HG03460 (cell line): Measurements from ENCODE around the gene TUBB2B.
"Not testable (repeated sequence)": the region's sequence is repeated elsewhere in the genome, so short reads cannot be mapped to it uniquely, and the experiment has no call there.

Experiments used
- ATAC-seq: cut with Tn5 transposase; IDR thresholded peaks from one replicate; pipeline ENCODE4 v1.9.1; 2021; ENCODE audit not compliant: unreplicated experiment

Gene TUBB2B

GRCh38 chr6:3258720-3259490, 31.5 kb upstream of the TUBB2B start, which contains the start of gene PSMG4:
TSS of gene PSMG4 (plus strand) at chr6:3258947. CDS start at chr6:3259023, 76 bp downstream.
- peak; percentile 73 for ATAC-seq

GRCh38 chr6:3258201-3258600, 30.7 kb upstream of the TUBB2B start:
- ATAC-seq, result no peak

GRCh38 chr6:3253597-3253961, 26.1 kb upstream of the TUBB2B start:
- ATAC-seq, result no peak

- ATAC-seq, result no peak
These were observed 25.6 kb upstream of the TUBB2B start for GRCh38 chr6:3252861-3253596.

- ATAC-seq, result no peak
These were observed 24.9 kb upstream of the TUBB2B start for GRCh38 chr6:3252369-3252768.

- peak; percentile 85 for ATAC-seq
These were observed 24.2 kb upstream of the TUBB2B start for GRCh38 chr6:3251462-3252314.

- no peak for ATAC-seq
These were observed 22.8 kb upstream of the TUBB2B start for GRCh38 chr6:3250231-3250675.

- no peak for ATAC-seq
These were observed 22.4 kb upstream of the TUBB2B start for GRCh38 chr6:3249821-3250220.

- ATAC-seq, result no peak
These were observed 20.0 kb upstream of the TUBB2B start for GRCh38 chr6:3247255-3248146.

GRCh38 chr6:3245216-3245615, 17.8 kb upstream of the TUBB2B start:
- ATAC-seq, result no peak

GRCh38 chr6:3244832-3245161, 17.3 kb upstream of the TUBB2B start:
- ATAC-seq, result not testable (repeated sequence)

- ATAC-seq, result no peak
These were observed 16.8 kb upstream of the TUBB2B start for GRCh38 chr6:3244003-3244831.

GRCh38 chr6:3242768-3243167, 15.3 kb upstream of the TUBB2B start:
- no peak for ATAC-seq

GRCh38 chr6:3241745-3242144, 14.3 kb upstream of the TUBB2B start:
- not testable (repeated sequence) for ATAC-seq

- ATAC-seq, result no peak
These were observed 13.1 kb upstream of the TUBB2B start for GRCh38 chr6:3240595-3240994.

GRCh38 chr6:3239110-3239830, 11.8 kb upstream of the TUBB2B start:
- ATAC-seq, result no peak

- ATAC-seq, result no peak
These were observed 10.6 kb upstream of the TUBB2B start for GRCh38 chr6:3237761-3238662.

GRCh38 chr6:3236005-3236404, 8.6 kb upstream of the TUBB2B start:
- no peak for ATAC-seq
